IMR-90 (cell line): ENCODE measurements around the gene EDIL3.

ENCODE experiments used
- CHD1 ChIP-seq: IDR thresholded peaks from 2 replicates; pipeline ENCODE4 v1.6.1; 2012; ENCODE audit warnings: low read depth, low read length, improper control_type of control experiment
- CTCF ChIP-seq: conservative IDR thresholded peaks from 2 replicates; pipeline ENCODE4 v1.5.1; 2012; ENCODE audit warnings: mild to moderate bottlenecking, low read depth, low read length, improper control_type of control experiment

- TF ChIP-seq CHD1, result no peak
- no peak for TF ChIP-seq CTCF
Observed at GRCh38 chr5:84303315-84303714, 81.4 kb downstream of the EDIL3 start.
